Transverse colon (tissue), 4 donors: ENCODE results near the gene KCNK7.

Experiments used
- CTCF ChIP-seq, 5 experiments: fragments of 200-600 bp in 3 of 5; fragments of 450-650 bp in 2 of 5; sonication (generic) in 3 of 5; IDR thresholded peaks; 1 replicate in 2 of 5; 2 replicates in 3 of 5; pipeline ENCODE4 v1.5.1; 2016 to 2017; ENCODE audit warnings: antibody characterized with exemption in 5 of 5, inconsistent platforms in 3 of 5, mild to moderate bottlenecking in 2 of 5, moderate library complexity in 1 of 5
- POLR2A ChIP-seq: fragments of 450-650 bp; IDR thresholded peaks from one replicate; pipeline ENCODE4 v1.6.1; 2016; ENCODE audit warnings: antibody characterized with exemption, mild to moderate bottlenecking, moderate library complexity
- POLR2AphosphoS5 ChIP-seq, 3 donors: sonication (generic); formaldehyde crosslinking; IDR thresholded peaks; one replicate each; pipeline ENCODE4 v1.6.1; 2016; ENCODE audit warnings: antibody characterized with exemption in 3 of 3

GRCh38 chr11:65554057-65554818 lies 41.4 kb downstream of the KCNK7 start:
- TF ChIP-seq POLR2A: no peak
- TF ChIP-seq CTCF (IDR thresholded peaks at IDR 0.05): no peak
- no peak for TF ChIP-seq POLR2AphosphoS5 (IDR thresholded peaks at IDR 0.05)
